SIG-M5 (cell line): ENCODE results near the gene CDKL2.
"Not testable (repeated sequence)": the region's sequence is repeated elsewhere in the genome, so short reads cannot be mapped to it uniquely, and the experiment has no call there.

Source experiments
- DNase-seq: peaks from one replicate; lab custom pipeline; 2025; lab: John Stamatoyannopoulos, UW

Gene CDKL2

GRCh38 chr4:75630174-75630936 lies at the start of gene CDKL2:
TSS of gene CDKL2 (minus strand) at chr4:75630528. CDS start at chr4:75625988, 4,540 bp downstream.
- DNase-seq = no peak

- no peak for DNase-seq
Observed at GRCh38 chr4:75678965-75679364, 48.6 kb upstream of the CDKL2 start.

GRCh38 chr4:75678473-75678872 lies 48.1 kb upstream of the CDKL2 start:
- DNase-seq = no peak

- DNase-seq = no peak
Observed at GRCh38 chr4:75675004-75675531, 44.7 kb upstream of the CDKL2 start.

- DNase-seq = no peak
Observed at GRCh38 chr4:75673959-75674328, 43.6 kb upstream of the CDKL2 start.

- peak; percentile 90 for DNase-seq
Observed at GRCh38 chr4:75673027-75673958, 43.0 kb upstream of the CDKL2 start, which contains the start of gene G3BP2. TSS of gene G3BP2 (minus strand) at chr4:75673411. CDS start at chr4:75662025, 11,386 bp downstream.

GRCh38 chr4:75672461-75673026 lies 42.2 kb upstream of the CDKL2 start:
- DNase-seq = no peak

GRCh38 chr4:75671802-75672421 lies 41.6 kb upstream of the CDKL2 start:
- DNase-seq = no peak

- no peak for DNase-seq
Observed at GRCh38 chr4:75668596-75668995, 38.3 kb upstream of the CDKL2 start.

GRCh38 chr4:75667636-75668035 lies 37.3 kb upstream of the CDKL2 start:
- not testable (repeated sequence) for DNase-seq

- no peak for DNase-seq
Observed at GRCh38 chr4:75666299-75666698, 36.0 kb upstream of the CDKL2 start.

GRCh38 chr4:75664604-75665003 lies 34.3 kb upstream of the CDKL2 start:
- DNase-seq = not testable (repeated sequence)

GRCh38 chr4:75662626-75663025 lies 32.3 kb upstream of the CDKL2 start:
- DNase-seq = no peak

- no peak for DNase-seq
Observed at GRCh38 chr4:75660491-75660890, 30.2 kb upstream of the CDKL2 start.

GRCh38 chr4:75659512-75660031 lies 29.2 kb upstream of the CDKL2 start:
- no peak for DNase-seq

GRCh38 chr4:75658876-75659275 lies 28.5 kb upstream of the CDKL2 start:
- DNase-seq = no peak

- DNase-seq = no peak
Observed at GRCh38 chr4:75655562-75655961, 25.2 kb upstream of the CDKL2 start.

- no peak for DNase-seq
Observed at GRCh38 chr4:75654905-75655304, 24.6 kb upstream of the CDKL2 start.

- no peak for DNase-seq
Observed at GRCh38 chr4:75653845-75654503, 23.6 kb upstream of the CDKL2 start.

- no peak for DNase-seq
Observed at GRCh38 chr4:75644095-75644494, 13.8 kb upstream of the CDKL2 start.

GRCh38 chr4:75643651-75644050 lies 13.3 kb upstream of the CDKL2 start:
- no peak for DNase-seq
